Neural crest cell (in vitro differentiated cells): ENCODE results near the gene HLF. TPM values are rescaled to one million over a fixed set of nuclear protein-coding genes. Genes with fewer than 3 reads are reported as not detected.

Experiments used
- DNase-seq: peaks from one replicate; pipeline ENCODE4 v3.0.0; 2021; ENCODE audit warnings: low read depth, mixed read lengths, low spot score
- H3K27ac Mint-ChIP-seq: one replicate; pipeline ENCODE4 v1.8.0; 2021; ENCODE audit warnings: mild to moderate bottlenecking, mixed read lengths; ENCODE audit not compliant: unreplicated experiment
- H3K27me3 Mint-ChIP-seq: 2 replicates; pipeline ENCODE4 v1.8.0; 2021; ENCODE audit warnings: low read depth, mild to moderate bottlenecking, mixed read lengths
- H3K36me3 Mint-ChIP-seq: 2 replicates; pipeline ENCODE4 v1.8.0; 2021; ENCODE audit warnings: low read depth, mild to moderate bottlenecking, mixed read lengths
- H3K4me1 Mint-ChIP-seq: 2 replicates; pipeline ENCODE4 v1.8.0; 2021; ENCODE audit warnings: mixed read lengths
- H3K4me3 Mint-ChIP-seq: one replicate; pipeline ENCODE4 v1.8.0; 2021; ENCODE audit warnings: mild to moderate bottlenecking, mixed read lengths
- H3K9me3 Mint-ChIP-seq: 2 replicates; pipeline ENCODE4 v1.8.0; 2021; ENCODE audit warnings: mixed read lengths
- total RNA-seq: library from RNA; stranded (reverse); gene quantifications from 2 replicates; pipeline ENCODE4 v1.2.1, GENCODE V29; 2021
- TF ChIP-seq, protein P1 (sequence below): fragments of 200-600 bp; sonication (generic); conservative IDR thresholded peaks from 2 replicates; pipeline ENCODE4 v1.5.0; 2021; ENCODE audit warnings: antibody characterized with exemption, mild to moderate bottlenecking

Gene HLF
- total RNA-seq, 1 donor from 2014 or later, result not detected

DNA sequence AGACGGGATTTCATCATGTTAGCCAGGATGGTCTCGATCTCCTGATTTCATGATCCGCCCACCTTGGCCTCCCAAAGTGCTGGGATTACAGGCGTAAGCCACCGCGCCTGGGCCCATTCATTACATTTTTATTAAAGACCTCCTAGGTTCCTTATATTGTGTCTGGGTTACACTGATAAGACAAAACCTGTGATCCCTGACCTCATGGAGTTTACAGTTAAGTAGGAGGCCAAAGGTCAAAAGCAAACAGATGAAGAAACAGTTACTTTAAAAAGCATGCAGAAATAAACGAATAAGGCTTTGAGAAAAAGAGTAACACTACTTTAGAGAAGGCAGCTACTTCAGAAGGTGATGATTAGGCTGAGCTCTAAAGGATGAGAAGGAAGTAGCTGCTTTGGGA is 14.9 kb upstream of the HLF start:
- no peak for DNase-seq
- Mint-ChIP-seq H3K4me1 (no peaks in the 10 kb centered on the region), H3K36me3 (no peaks in the 10 kb centered on the region), H3K27me3 (peaks cover 16% of the 10 kb centered on the region), H3K27ac (no peak overlapping the region), H3K9me3 (no peaks in the 10 kb centered on the region), H3K4me3 (no peak overlapping the region)
- TF ChIP-seq, protein P1, sequence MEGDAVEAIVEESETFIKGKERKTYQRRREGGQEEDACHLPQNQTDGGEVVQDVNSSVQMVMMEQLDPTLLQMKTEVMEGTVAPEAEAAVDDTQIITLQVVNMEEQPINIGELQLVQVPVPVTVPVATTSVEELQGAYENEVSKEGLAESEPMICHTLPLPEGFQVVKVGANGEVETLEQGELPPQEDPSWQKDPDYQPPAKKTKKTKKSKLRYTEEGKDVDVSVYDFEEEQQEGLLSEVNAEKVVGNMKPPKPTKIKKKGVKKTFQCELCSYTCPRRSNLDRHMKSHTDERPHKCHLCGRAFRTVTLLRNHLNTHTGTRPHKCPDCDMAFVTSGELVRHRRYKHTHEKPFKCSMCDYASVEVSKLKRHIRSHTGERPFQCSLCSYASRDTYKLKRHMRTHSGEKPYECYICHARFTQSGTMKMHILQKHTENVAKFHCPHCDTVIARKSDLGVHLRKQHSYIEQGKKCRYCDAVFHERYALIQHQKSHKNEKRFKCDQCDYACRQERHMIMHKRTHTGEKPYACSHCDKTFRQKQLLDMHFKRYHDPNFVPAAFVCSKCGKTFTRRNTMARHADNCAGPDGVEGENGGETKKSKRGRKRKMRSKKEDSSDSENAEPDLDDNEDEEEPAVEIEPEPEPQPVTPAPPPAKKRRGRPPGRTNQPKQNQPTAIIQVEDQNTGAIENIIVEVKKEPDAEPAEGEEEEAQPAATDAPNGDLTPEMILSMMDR, result no peak

DNA sequence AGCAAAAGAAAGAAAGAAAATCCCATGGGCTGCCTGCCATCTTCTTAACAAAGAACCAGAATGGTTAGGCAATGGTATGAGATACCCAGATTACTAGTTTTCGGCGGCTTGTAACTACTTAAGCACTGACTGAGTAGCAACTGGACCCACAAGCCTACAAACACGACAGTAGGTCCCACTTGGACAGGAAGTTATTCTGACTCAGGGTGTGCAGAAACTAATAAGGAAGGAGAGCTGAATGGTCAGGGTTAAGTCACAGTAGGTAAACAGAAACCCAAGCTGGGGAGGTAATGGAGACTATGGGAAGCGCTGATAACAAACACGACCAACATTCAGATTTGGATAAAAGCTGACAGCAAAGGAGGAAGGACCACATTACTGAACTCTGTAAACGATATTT is 10.4 kb upstream of the HLF start:
- no peak for DNase-seq
- Mint-ChIP-seq H3K9me3 (no peaks in the 10 kb centered on the region), H3K4me3 (no peak overlapping the region), H3K36me3 (no peaks in the 10 kb centered on the region), H3K27ac (no peak overlapping the region), H3K27me3 (peaks cover 12% of the 10 kb centered on the region), H3K4me1 (no peaks in the 10 kb centered on the region)
- TF ChIP-seq, protein P1, result no peak

GRCh38 chr17:55258578-55259135 is 6.1 kb upstream of the HLF start:
- H3K4me1 Mint-ChIP-seq, result peaks cover 2% of the 10 kb centered on the region
- H3K36me3 Mint-ChIP-seq, result peaks cover 7% of the 10 kb centered on the region
- H3K27ac Mint-ChIP-seq, result no peak overlapping the region
- peaks cover 51% of the 10 kb centered on the region for H3K27me3 Mint-ChIP-seq
- TF ChIP-seq, protein P1, result no peak
- DNase-seq, result no peak
- H3K4me3 Mint-ChIP-seq, result no peak overlapping the region
- peaks cover 7% of the 10 kb centered on the region for H3K9me3 Mint-ChIP-seq

GRCh38 chr17:55259684-55260111 is 5.1 kb upstream of the HLF start:
- no peak overlapping the region for H3K4me3 Mint-ChIP-seq
- peaks cover 61% of the 10 kb centered on the region for H3K27me3 Mint-ChIP-seq
- no peak overlapping the region for H3K27ac Mint-ChIP-seq
- peaks cover 11% of the 10 kb centered on the region for H3K4me1 Mint-ChIP-seq
- peaks cover 7% of the 10 kb centered on the region for H3K36me3 Mint-ChIP-seq
- no peak for DNase-seq
- TF ChIP-seq, protein P1, result no peak
- H3K9me3 Mint-ChIP-seq, result peaks cover 7% of the 10 kb centered on the region

GRCh38 chr17:55261311-55261710 is 3.4 kb upstream of the HLF start:
- TF ChIP-seq, protein P1, result no peak
- Mint-ChIP-seq H3K9me3 (peaks cover 7% of the 10 kb centered on the region), H3K27ac (no peak overlapping the region), H3K4me3 (no peak overlapping the region), H3K27me3 (peaks cover 73% of the 10 kb centered on the region), H3K4me1 (peaks cover 11% of the 10 kb centered on the region), H3K36me3 (peaks cover 7% of the 10 kb centered on the region)
- DNase-seq, result no peak
